Suprapubic skin (tissue), 4 donors: ENCODE results near the gene IL36B.

Experiments used
- CTCF ChIP-seq, 2 donors: fragments of 200-600 bp in 1 of 2; fragments of 450-650 bp in 1 of 2; sonication (generic) in 1 of 2; IDR thresholded peaks; one replicate each; pipeline ENCODE4 v1.5.1; 2016 to 2019; ENCODE audit warnings: antibody characterized with exemption in 2 of 2, mild to moderate bottlenecking in 1 of 2, moderate library complexity in 1 of 2
- POLR2A ChIP-seq, 2 donors: fragments of 450-650 bp; IDR thresholded peaks; one replicate each; pipeline ENCODE4 v1.6.1; 2017; ENCODE audit warnings: antibody characterized with exemption in 2 of 2, mild to moderate bottlenecking in 2 of 2, moderate library complexity in 2 of 2
- POLR2AphosphoS5 ChIP-seq, 3 donors: sonication (generic); formaldehyde crosslinking; IDR thresholded peaks; one replicate each; pipeline ENCODE4 v1.6.1; 2017; ENCODE audit warnings: antibody characterized with exemption in 3 of 3

- no peak for TF ChIP-seq CTCF (IDR thresholded peaks at IDR 0.05)
- no peak for TF ChIP-seq POLR2A (IDR thresholded peaks at IDR 0.05)
- TF ChIP-seq POLR2AphosphoS5 (IDR thresholded peaks at IDR 0.05) = no peak
Observed at GRCh38 chr2:113075600-113075999, 22.9 kb upstream of the IL36B start.
